Kidney epithelial cell (primary cell): ENCODE results near the gene REG1B. TPM values are rescaled to one million over a fixed set of nuclear protein-coding genes. Genes with fewer than 3 reads are reported as not detected.

Source experiments
- DNase-seq: peaks from one replicate; pipeline ENCODE4 v3.0.0-alpha.2; 2010; ENCODE audit warnings: low read depth
- H3K27me3 ChIP-seq: 2 replicates; pipeline ENCODE4 v1.6.0; 2011; ENCODE audit warnings: low read length; ENCODE audit not compliant: control insufficient read depth, insufficient read depth
- H3K36me3 ChIP-seq: 2 replicates; pipeline ENCODE4 v1.5.1; 2011; ENCODE audit warnings: low read length; ENCODE audit not compliant: control insufficient read depth, insufficient read depth
- H3K4me3 ChIP-seq: 2 replicates; pipeline ENCODE4 v1.5.1; 2011; ENCODE audit warnings: low read depth, mild to moderate bottlenecking, control low read depth, low read length
- CTCF ChIP-seq: IDR thresholded peaks from 2 replicates; pipeline ENCODE4 v1.5.1; 2011; ENCODE audit warnings: mild to moderate bottlenecking, moderate library complexity, low read length, control low read depth, inconsistent platforms; ENCODE audit not compliant: insufficient read depth, poor library complexity, severe bottlenecking
- total RNA-seq: library from RNA; depleted of rRNA; stranded (reverse); fragments of >200 nt; gene quantifications from 2 replicates; pipeline ENCODE4 v1.2.3, GENCODE V29; 2015

REG1B gene
- total RNA-seq, 1 donor from 2014 or later = not detected

DNA sequence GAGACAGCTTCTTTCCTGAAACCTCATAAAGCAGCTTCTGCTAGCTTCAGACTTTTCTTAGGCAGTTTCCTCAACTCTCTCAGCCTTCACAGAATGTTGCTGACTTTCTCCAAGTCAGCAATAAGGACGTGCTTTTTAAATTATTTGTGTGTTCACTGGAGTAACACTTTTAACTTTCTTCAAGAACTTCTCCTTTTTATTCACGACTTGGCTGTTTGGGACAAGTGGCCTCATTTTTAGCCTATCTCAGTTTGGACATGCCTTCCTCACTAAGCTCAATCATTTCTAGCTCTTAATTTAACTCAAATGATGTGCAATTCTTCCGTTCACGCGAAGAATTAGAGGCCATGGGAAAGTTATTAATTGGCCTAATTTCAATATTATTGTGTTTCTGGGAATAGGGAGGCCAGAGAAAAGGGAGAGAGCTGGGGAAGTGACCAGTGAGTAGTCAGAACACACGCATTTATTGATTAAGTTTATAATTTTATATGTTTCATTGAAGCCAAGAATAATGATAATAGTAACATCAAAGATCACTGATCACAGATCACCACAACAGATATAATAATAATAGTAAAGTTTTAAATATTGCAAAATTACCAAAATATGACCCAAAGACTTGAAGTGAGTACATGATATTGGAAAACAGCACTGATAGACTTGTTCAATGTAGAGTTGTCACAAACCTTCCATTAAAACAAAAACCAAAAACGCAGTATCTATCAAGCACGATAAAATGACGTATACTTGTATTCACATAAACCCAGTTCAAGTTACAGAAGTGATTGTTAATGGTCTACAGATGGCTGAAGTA lies 37.3 kb upstream of the REG1B start:
- H3K4me3 ChIP-seq = no peak overlapping the region
- H3K27me3 ChIP-seq = no peaks in the 10 kb centered on the region
- no peak for DNase-seq
- no peak for TF ChIP-seq CTCF
- no peaks in the 10 kb centered on the region for H3K36me3 ChIP-seq

DNA sequence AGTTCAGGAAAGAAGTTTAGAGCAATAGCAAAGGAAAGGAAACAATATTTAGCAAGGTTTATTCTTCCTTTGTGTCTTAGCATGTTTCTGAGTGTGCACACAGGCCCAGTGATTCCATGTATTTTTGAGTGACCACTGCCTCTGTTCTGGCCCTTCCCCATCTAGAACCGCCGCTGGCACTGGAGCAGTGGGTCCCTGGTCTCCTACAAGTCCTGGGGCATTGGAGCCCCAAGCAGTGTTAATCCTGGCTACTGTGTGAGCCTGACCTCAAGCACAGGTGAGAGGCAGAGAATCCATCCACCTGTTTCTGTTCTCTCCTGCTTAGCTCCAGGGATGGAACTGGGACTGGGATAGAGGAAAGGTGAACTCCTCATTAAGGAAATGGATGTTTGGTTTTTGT lies 34.9 kb upstream of the REG1B start:
- no peak for TF ChIP-seq CTCF
- Histone ChIP-seq H3K36me3 (no peaks in the 10 kb centered on the region), H3K4me3 (no peak overlapping the region), H3K27me3 (no peaks in the 10 kb centered on the region)
- DNase-seq = no peak

DNA sequence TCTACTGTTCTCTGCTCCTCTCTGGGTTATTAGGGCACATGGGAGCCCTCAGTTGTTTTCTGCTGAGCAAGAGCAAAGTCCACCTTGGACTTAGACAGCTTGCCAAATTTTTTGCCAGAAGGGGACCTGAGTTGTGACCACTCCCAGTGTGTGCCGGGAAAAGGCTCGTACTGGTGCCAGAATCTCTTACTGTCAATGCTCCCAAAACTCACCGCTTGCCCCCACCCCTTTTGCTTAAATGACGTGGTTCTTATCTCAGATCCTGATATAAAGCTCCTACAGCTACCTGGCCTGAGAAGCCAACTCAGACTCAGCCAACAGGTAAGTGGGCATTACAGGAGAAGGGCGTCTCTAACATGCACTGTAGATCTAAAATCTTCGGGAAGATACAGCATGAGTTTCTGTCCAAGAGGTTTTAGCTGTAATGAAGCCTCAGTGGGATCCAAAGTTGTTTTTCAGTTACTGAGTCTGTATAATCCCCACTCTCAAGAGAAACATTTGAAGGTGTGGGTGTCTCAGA lies 32.5 kb upstream of the REG1B start, which contains the start of gene REG1A:
TSS of gene REG1A (plus strand) at position 295 of the 520 bp plus-strand sequence. CDS start 374 bp downstream, outside the sequence.
- Histone ChIP-seq H3K4me3 (no peak within 1 kb of the TSS), H3K36me3 (no peaks in the 10 kb centered on the region), H3K27me3 (no peaks in the 10 kb centered on the region)
- TF ChIP-seq CTCF = no peak
- DNase-seq = no peak

DNA sequence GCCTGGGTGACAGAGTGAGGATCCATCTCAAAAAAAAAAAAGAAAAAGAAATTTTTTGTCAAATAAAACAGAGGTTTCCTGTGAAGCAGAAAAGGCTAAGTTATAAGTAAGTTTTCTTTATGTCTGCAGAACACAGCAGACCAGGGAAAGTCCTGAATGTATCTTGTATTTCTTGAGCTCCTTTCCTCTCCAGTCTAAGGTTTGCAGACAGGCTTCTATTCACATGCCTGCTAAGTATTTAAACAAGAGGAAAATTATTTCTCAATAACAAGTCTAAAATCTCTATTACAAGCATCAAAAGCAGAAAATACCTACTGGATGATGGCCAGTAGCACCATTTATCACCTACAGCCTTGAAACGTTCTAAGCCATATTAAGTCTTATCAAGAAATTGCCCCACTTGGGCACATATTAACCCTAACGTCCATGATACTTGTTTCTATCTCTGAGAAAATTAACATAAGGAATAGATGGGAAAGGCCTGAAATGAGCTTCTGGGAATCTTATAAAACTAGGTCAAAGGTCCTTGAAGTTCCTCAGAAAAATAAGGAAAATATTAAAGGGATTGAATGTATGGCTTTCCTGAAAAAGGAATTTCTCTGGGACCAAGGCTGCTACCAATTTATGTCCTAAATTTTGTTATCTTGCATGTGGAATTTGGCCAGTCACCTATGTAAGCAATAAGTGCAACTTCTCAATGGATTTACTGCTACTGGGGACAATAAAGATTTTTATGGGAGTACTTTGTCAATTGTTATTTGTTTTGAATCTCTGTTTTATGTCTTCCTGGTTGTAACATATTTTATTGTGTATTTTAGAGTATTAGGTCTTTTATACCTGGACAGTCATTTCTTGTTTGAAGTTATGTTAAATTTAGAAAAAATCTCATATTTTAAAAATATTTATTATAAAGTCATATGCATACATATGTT lies 29.5 kb upstream of the REG1B start:
- Histone ChIP-seq H3K4me3 (no peak overlapping the region), H3K27me3 (no peaks in the 10 kb centered on the region), H3K36me3 (no peaks in the 10 kb centered on the region)
- no peak for DNase-seq
- TF ChIP-seq CTCF = no peak

DNA sequence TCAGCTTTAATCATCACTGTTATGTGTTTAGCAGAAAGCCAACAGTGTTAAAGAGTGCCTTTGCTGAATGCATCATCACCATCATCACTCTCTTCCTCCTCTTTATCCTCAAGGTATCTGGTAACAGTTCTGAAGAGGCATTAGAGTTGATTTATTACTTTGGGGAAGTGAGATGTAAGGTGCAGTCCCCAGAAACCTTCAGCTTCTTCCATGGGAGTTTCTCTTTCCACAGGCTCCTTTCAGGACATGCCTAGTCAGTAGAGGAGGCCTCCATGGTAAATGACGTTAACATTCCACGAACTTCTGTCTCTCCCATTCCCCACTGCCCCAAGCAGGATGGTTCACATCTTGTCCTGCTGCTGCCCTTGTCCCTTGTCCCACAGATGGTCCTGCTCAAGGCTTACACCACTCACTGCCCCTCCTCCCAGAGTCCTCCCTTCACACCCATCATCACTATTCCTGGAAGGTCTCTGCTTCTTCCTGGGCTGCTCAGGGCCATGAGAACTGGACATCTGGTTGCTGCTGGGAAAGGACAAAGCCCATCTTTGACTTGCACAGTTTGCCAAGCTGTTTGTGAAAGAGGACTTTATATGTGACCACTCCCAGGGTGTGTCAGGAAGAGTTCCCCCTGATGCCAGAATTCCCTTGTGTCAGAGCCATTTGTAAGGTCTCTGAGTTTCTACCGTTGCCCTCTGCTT lies 27.2 kb upstream of the REG1B start:
- DNase-seq = no peak
- H3K36me3 ChIP-seq = no peaks in the 10 kb centered on the region
- TF ChIP-seq CTCF = no peak
- H3K27me3 ChIP-seq = no peaks in the 10 kb centered on the region
- no peak overlapping the region for H3K4me3 ChIP-seq
